Thoracic aorta (tissue), 2 donors: Measurements from ENCODE around the gene CTDSPL. TPM values are rescaled to one million over a fixed set of nuclear protein-coding genes. Genes with fewer than 3 reads are reported as not detected.

Experiments used
- ATAC-seq: fragments of 150-250 bp; one replicate; pipeline ENCODE4 v1.8.0; 2017; ENCODE audit warnings: low read depth; ENCODE audit not compliant: insufficient number of reproducible peaks, low FRiP score
- DNase-seq: peaks from one replicate; pipeline ENCODE4 v3.0.0-alpha.2; 2020; ENCODE audit warnings: low spot score
- H3K27ac ChIP-seq, 2 donors: fragments of 200-600 bp; sonication (generic); 1 replicate in 1 of 2; 2 replicates in 1 of 2; pipeline ENCODE4 v1.5.1; 2016; ENCODE audit warnings: mild to moderate bottlenecking in 2 of 2, moderate library complexity in 2 of 2
- H3K27me3 ChIP-seq: fragments of 200-600 bp; sonication (generic); replicated peaks from 2 replicates; pipeline ENCODE4 v1.6.0; 2016; ENCODE audit warnings: mild to moderate bottlenecking; ENCODE audit not compliant: insufficient read depth
- H3K36me3 ChIP-seq: fragments of 200-600 bp; sonication (generic); one replicate; pipeline ENCODE4 v1.5.1; 2016
- H3K4me1 ChIP-seq, 2 donors: fragments of 200-600 bp; sonication (generic); 1 replicate in 1 of 2; 2 replicates in 1 of 2; pipeline versions ENCODE4 v1.5.1 to v1.6.0; 2016; ENCODE audit warnings: low read depth in 2 of 2, mild to moderate bottlenecking in 1 of 2; ENCODE audit not compliant: control insufficient read depth in 1 of 2
- H3K4me3 ChIP-seq: fragments of 200-600 bp; sonication (generic); 2 replicates; pipeline ENCODE4 v1.5.1; 2016; ENCODE audit warnings: mild to moderate bottlenecking
- H3K9me3 ChIP-seq: fragments of 200-600 bp; sonication (generic); 2 replicates; pipeline ENCODE4 v1.5.1; 2016
- total RNA-seq, 2 donors: library from RNA; depleted of rRNA; stranded (reverse); fragments of >200 nt; gene quantifications; one replicate each; pipeline versions ENCODE4 v1.1.0 to v1.2.3, GENCODE V29; 2016
- TF ChIP-seq, protein P1 (sequence below): fragments of 200-600 bp; sonication (generic); IDR thresholded peaks from one replicate; pipeline ENCODE4 v1.5.1; 2019; ENCODE audit warnings: antibody characterized with exemption

CTDSPL gene
- total RNA-seq, 2 donors from 2014 or later: 55.0 to 59.6 TPM

DNA sequence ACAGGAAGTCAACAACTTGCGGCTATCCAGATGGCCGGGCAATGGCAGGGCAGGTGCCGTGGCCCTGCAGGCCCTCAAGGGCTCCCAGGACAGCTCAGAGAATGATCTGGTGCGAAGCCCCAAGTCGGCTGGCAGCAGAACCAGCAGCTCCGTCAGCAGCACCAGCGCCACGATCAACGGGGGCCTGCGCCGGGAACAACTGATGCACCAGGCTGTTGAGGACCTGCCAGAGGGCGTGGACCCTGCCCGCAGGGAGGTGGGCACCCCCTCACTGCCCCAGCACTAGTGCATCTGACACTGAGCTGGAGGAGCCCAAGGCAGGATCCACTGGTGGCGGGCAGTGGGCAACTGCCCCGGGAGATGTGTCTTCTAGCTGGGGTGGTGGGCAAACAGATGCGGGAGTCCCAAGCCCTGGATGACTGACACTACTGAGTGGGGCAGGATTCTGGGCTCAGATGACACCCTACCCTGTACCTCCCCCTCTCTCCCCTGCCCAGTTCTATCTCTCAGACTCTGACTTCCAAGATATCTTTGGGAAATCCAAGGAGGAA, 144.8 kb downstream of the CTDSPL start:
- no peaks in the 10 kb centered on the region for H3K27me3 ChIP-seq
- peaks cover 0 to 28% of the 10 kb centered on the region in 2 donors for H3K4me1 ChIP-seq
- ATAC-seq (no peak), DNase-seq (no peak)
- no peaks in the 10 kb centered on the region for H3K9me3 ChIP-seq
- no peak overlapping the region for H3K4me3 ChIP-seq
- no peak overlapping the region for H3K27ac ChIP-seq
- H3K36me3 ChIP-seq: peaks cover 51% of the 10 kb centered on the region
- TF ChIP-seq, protein P1, sequence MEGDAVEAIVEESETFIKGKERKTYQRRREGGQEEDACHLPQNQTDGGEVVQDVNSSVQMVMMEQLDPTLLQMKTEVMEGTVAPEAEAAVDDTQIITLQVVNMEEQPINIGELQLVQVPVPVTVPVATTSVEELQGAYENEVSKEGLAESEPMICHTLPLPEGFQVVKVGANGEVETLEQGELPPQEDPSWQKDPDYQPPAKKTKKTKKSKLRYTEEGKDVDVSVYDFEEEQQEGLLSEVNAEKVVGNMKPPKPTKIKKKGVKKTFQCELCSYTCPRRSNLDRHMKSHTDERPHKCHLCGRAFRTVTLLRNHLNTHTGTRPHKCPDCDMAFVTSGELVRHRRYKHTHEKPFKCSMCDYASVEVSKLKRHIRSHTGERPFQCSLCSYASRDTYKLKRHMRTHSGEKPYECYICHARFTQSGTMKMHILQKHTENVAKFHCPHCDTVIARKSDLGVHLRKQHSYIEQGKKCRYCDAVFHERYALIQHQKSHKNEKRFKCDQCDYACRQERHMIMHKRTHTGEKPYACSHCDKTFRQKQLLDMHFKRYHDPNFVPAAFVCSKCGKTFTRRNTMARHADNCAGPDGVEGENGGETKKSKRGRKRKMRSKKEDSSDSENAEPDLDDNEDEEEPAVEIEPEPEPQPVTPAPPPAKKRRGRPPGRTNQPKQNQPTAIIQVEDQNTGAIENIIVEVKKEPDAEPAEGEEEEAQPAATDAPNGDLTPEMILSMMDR: no peak

DNA sequence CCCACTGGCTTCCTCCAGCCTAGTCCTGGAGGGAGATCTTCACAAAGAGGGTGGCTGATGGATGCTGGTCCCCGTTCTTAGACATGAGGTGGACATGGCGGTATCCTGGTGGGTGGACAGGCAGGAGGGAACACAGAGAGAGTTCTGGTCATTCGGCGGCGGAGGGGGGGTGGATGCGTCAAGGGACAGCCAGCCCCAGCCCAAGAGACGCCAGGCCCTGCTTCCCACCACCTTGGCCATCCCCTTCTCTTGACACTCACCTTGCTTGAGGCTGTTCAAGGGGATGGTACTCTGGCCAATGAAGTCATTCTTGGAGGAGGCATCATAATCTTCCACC, 146.0 kb downstream of the CTDSPL start:
- no peak overlapping the region for H3K4me3 ChIP-seq
- DNase-seq (no peak), ATAC-seq (no peak)
- H3K36me3 ChIP-seq: peaks cover 53% of the 10 kb centered on the region
- H3K9me3 ChIP-seq: no peaks in the 10 kb centered on the region
- H3K4me1 ChIP-seq: peaks cover 0 to 27% of the 10 kb centered on the region in 2 donors
- TF ChIP-seq, protein P1: no peak
- no peak overlapping the region for H3K27ac ChIP-seq
- H3K27me3 ChIP-seq: no peaks in the 10 kb centered on the region

DNA sequence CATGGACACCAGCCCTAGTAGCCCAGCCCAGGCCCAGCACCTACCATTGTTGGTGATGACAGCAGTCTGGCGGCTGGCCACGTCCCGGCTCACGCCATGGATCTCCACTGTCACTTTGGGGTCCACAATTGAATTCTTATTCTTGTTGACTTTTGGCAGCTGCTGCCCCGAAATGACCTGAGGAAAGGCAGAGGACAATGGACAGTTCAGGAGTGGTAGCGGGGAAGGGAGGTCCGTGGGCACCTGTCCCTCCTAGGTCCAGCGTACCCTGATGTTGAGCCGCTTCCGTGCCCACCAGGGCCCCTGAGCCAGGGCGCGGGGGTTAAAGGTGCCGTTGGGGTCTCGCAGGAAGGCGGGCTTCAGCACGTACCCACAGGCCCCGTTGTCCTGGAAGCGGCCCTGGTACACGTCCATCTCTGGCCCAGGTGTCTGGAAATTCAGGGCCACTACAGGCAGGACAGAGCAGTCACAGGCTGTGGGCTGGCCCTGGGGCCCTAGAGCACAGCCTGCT, 146.6 kb downstream of the CTDSPL start:
- ATAC-seq (no peak), DNase-seq (no peak)
- no peak overlapping the region for H3K4me3 ChIP-seq
- H3K27me3 ChIP-seq: no peaks in the 10 kb centered on the region
- TF ChIP-seq, protein P1: no peak
- H3K36me3 ChIP-seq: peaks cover 53% of the 10 kb centered on the region
- no peak overlapping the region for H3K27ac ChIP-seq
- H3K4me1 ChIP-seq: peaks cover 0 to 22% of the 10 kb centered on the region in 2 donors
- H3K9me3 ChIP-seq: no peaks in the 10 kb centered on the region

DNA sequence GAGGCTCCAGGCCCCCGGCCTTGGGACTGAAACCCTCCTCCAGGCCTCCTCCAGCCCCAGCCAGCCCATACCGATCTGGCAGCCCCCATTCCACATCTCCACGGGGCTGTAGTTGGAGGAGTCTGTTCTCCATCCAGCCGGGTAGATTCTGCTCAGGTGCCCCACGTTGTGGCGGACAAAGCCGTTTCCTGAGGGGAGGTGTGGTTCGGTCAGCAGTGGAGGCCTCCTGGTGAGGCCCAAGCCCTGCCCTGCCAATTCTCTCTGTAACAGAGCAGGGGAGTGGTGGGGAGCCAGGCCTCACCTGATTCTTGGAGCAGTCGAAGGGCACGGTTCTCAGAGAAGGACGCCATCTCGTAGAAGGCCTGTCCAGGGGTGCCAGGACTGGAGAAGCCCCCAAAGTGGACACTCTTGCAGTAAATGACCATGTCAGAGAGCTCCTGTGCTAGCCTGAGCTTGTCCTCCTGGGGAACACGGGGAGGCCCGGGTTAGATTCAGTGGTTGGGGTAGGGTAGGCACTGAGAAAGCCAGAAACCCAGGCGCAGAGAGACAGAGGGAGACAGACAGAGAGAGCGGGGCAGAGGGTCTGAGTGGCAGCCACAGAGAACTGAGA, 147.4 kb downstream of the CTDSPL start:
- peaks cover 53% of the 10 kb centered on the region for H3K36me3 ChIP-seq
- no peak for DNase-seq
- H3K9me3 ChIP-seq: no peaks in the 10 kb centered on the region
- peaks cover 0 to 13% of the 10 kb centered on the region in 2 donors for H3K4me1 ChIP-seq
- H3K4me3 ChIP-seq: no peak overlapping the region
- H3K27me3 ChIP-seq: no peaks in the 10 kb centered on the region
- TF ChIP-seq, protein P1: no peak
- ATAC-seq: no peak
- no peak overlapping the region for H3K27ac ChIP-seq

DNA sequence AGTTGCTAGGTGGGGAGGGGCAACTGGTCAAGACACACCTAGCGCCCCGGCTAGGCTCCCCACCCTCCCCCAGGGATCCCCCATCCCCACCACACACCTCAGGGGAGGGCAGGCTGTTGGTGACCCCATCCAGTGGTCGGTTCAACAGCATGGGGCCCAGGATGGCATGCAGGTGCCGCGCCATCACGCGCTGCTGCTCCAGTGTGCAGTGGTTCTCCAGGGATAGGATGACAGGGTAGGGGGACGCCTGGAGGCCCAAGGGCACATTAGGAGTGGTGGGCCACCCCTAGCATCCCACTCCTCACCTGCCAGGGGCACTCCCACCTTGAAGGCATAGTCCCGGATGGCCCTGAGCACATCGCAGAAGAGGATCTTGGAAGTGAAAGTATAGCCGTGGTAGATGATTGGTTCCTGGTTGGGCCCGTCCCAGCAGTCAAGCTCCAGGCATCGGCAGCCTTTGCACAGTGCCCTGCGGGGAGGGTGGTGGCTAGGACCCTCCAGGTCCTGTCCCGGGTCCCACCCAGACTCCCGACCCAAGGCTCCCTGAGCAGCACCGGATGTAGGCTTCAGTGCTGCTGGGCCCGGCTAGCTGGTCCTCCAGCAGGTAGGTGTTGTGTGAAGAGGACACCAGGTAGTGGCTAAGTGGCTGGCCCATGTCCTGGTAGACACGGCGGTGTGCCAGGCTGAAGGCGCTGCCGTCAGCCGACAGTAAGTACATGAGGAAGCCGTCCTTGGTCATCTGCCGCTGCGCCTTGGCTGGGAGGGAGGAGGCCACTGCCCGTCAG, 148.3 kb downstream of the CTDSPL start:
- no peak for DNase-seq
- H3K4me1 ChIP-seq: peaks cover 0 to 4% of the 10 kb centered on the region in 2 donors
- H3K9me3 ChIP-seq: no peaks in the 10 kb centered on the region
- no peak for ATAC-seq
- TF ChIP-seq, protein P1: no peak
- peaks cover 53% of the 10 kb centered on the region for H3K36me3 ChIP-seq
- H3K4me3 ChIP-seq: no peak overlapping the region
- H3K27ac ChIP-seq: no peak overlapping the region
- H3K27me3 ChIP-seq: no peaks in the 10 kb centered on the region
